8988T (cell line): Measurements from ENCODE around the gene C2CD2.
A peak's percentile ranks its signal among the peaks of the same experiment; 100 is the strongest.

ENCODE experiments used
- DNase-seq: peaks from one replicate; pipeline ENCODE4 v3.0.0; 2011

The C2CD2 gene

GRCh38 chr21:41903559-41904351 is 50.1 kb downstream of the C2CD2 start:
- no peak for DNase-seq

DNA sequence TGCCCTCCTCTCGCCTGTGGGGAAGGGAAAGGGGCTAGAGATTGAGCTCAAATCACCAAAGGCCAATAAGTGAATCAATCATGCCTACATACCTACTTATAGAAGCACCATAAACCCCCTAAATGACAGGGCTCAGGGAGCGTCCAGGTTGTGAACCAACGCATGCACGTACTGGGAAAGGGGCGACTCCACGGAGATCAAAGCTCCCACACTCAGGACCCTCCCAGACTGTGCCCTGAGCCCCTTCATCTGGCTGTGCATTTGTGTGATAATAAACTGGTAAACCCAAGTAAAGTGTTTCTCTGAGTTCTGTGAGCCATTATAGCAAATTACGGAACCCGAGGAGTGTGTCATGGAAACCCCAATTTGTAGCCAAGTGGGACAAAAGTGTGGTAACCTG is 50.9 kb downstream of the C2CD2 start:
- no peak for DNase-seq

DNA sequence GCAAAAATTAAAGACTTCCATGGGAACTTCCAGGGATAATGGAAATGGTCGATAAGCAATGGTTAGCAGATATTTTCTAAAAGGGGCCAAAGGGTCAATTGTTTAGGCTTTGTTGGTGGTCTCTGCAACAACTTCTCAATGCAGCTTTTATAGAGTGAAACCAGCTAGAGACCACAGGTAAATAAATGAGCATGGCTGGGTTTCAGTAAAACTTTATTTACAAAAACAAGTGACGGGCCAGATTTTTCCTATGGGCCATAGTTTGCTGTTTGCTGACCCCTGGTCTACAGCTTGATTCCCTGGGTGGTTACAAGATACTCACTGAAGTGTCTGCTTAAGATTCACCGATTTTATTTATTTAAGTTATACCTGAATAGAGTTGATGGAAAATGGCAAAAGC is 52.0 kb downstream of the C2CD2 start:
- no peak for DNase-seq

DNA sequence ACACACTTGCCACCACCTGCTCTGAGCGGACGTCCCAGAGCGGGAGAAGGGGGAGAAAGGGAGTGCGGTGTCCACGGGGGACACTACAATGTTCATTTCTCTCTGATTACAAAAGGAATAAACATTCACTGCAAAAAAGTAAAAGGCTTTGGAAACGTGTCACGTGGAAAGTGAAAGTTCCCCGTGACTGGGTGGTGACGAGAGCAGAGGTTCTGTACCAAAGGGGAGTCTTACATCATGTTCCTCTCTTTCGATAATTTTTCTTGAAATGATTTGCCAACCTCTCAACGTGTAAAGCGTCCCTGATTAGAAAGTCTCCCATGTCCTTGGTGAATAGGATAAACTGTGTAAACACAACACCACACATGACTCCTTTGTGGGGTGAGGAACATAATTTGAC is 52.7 kb downstream of the C2CD2 start:
- no peak for DNase-seq

- DNase-seq = no peak
Observed at GRCh38 chr21:41900401-41900800, 53.4 kb downstream of the C2CD2 start.

- no peak for DNase-seq
Observed at GRCh38 chr21:41899426-41900202, 54.2 kb downstream of the C2CD2 start.

GRCh38 chr21:41898998-41899397 is 54.8 kb downstream of the C2CD2 start:
- DNase-seq = no peak

GRCh38 chr21:41897700-41898099 is 56.1 kb downstream of the C2CD2 start:
- DNase-seq = no peak

GRCh38 chr21:41897047-41897669 is 56.7 kb downstream of the C2CD2 start:
- DNase-seq = no peak

DNA sequence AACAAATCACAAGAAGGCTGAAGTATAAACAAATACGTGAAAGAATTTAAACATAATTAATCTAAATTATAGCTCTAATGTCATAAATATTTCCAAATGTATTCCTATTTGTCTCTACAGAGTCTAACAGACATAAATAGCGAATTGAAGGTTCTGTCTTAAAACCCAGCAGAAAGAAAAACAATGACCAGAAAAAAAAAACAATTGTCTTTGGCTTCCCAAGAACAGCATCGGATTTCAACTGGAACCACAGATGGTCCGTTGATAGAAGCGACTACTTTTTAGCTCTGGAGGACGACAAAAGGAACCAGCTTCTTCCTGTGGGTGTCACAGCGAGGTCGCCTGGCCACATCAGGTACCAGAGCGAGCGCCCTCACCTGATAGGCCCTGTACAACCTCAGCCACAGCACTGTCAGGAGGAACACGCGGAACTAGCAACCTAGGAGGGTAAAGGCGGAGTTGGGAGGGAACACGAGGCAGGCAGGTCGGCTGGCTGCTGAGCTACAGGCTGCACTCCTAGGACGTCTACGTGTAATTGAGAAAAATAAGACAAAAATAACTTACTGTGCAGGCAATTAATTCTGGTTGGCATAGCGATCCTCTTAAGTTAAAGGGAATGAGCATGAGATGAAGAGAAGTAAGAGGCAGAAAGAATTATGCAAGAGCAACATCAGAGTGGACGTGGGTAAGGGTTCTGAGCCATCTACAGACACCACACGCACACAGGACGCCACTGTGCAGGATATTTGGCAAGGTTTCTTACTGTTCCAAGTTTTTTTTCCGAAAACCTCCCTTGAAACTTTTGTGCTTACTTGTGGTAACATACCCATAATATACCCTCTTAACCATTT is 58.0 kb downstream of the C2CD2 start:
- no peak for DNase-seq

GRCh38 chr21:41894922-41895557 is 58.8 kb downstream of the C2CD2 start:
- DNase-seq = peak; percentile 37

DNA sequence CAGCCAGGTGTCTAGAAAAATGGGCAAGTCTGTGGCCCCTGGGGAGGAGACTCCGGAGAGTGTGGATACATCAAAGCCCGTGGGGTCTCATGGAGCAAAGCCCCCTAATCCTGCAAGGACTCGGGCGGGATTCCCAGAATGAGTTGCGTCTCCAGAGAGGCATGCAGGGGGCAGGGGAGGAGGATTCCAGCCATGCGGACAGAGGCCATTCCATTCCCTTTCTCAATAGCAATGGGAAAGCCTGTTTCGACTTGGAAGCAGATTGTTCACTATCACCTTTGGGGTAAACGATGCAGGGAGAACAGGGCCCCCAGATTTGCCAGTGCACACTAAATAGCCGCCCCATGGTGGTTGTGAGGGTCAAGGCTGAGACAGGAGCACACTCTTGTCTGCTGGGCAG is 59.3 kb downstream of the C2CD2 start:
- DNase-seq = no peak

- DNase-seq = no peak
Observed at GRCh38 chr21:41892726-41893125, 61.1 kb downstream of the C2CD2 start.

DNA sequence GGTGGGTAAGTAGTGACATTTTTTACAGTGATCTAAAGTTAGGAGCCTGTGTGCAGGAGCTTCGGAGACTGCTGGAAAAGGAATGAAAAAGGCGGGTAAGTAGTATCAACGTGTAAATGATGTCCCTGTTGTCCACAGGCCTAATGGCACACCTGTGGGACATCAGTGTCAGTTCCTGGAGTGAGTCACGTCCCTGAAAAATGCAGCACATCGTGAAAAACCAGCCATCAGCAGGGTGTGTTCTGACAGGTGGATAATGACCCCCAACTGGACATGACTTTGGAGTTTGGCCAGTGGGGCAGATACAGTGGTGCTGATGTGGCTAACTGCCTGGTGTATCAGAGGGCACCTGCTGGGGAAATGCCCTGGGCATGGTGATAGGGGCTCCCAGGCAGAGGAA is 62.7 kb downstream of the C2CD2 start:
- no peak for DNase-seq

DNA sequence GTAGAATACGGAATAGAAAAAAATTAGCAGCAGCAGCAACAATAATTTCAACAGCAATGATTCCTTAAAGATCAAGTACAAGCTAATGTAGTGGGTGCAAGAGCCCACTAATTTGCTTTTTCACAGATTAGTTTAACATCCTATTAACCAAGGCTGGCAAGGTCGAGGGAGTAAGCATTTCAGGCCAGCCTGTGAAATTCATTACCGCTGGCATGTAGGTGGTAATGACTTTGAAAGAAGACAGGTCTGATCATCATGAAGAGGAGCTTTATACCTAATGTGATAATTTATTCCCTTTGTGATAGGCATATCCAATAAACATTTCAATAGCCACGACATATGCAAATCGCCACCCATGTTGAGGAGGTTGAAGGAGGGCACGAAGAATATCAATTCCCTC is 63.5 kb downstream of the C2CD2 start:
- DNase-seq = no peak

DNA sequence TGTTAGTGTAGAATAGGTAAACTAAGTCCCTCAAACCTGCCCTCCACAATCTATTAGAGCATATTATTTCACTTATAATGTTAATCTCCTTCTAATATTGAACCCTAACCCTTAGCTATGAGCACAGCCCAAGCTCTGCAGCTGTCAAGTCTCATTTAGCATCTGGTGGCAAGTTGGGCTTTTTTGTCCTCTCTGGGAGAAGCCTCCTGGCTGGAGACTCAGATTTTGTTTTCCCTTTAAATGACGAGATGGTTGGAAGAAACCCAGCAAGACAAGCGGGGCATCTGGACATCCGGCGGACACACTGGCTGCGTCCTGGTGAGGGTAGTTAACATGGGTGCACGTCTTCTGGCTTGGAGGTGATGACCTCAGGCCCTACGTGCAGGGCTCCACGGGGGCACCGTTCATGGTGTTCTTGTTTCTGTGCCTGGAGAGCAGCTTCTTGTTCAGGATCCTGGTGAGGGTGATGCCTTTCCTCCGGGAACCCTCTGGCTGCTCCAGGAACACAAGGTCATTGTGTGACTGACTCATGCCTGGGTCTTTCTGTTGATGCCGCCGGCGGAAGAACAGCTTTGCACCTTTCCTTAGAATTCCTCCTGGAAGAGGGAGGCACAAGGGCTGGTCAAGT is 65.0 kb downstream of the C2CD2 start:
- DNase-seq = no peak

GRCh38 chr21:41887667-41888066 is 66.2 kb downstream of the C2CD2 start:
- no peak for DNase-seq

- no peak for DNase-seq
Observed at GRCh38 chr21:41886328-41886727, 67.5 kb downstream of the C2CD2 start.

GRCh38 chr21:41885341-41886024 is 68.3 kb downstream of the C2CD2 start:
- DNase-seq = no peak

DNA sequence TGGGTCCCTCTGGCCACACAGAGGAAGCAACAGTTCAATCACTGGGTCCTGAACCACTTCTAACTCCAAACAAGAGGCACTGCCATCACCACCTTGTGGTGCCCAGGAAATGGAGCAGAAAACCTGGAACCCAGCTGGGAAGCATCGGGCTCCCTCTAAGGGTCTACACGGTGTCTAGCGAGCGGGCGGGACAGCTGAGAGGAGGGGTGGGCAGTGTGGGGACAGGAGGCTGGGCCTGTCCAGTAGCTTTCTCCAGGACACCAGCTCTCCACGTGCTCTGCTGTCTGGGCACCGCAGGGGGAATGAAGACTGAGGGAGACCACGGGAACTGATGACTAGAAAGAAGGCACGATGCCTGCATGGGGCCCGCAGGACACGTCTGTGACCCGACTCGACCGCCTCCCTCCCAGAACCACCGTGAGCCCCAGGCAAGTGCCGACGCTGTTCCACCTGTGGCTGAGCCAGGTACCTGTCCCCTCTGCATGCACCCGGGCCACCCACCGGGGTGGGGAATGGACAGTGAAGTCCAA is 69.3 kb downstream of the C2CD2 start:
- DNase-seq = no peak

GRCh38 chr21:41883582-41883981 is 70.2 kb downstream of the C2CD2 start:
- no peak for DNase-seq
